Activated CD4-positive, alpha-beta memory T cell treated with anti-CD3 and anti-CD28 coated beads for 36 hours (primary cell): ENCODE results near the gene GLI1. TPM values are rescaled to one million over a fixed set of nuclear protein-coding genes. Genes with fewer than 3 reads are reported as not detected.

Experiments used
- CTCF ChIA-PET: fragments of 350-600 bp; sonication (Branson Sonifier 250); formaldehyde crosslinking; loops from one replicate; lab custom pipeline; 2021; ENCODE audit warnings: antibody characterized with exemption, inconsistent platforms; lab: Charles Lee
- POLR2A ChIA-PET: fragments of 350-600 bp; sonication (Branson Sonifier 250); formaldehyde crosslinking; loops from one replicate; lab custom pipeline; 2021; ENCODE audit warnings: antibody characterized with exemption; lab: Charles Lee
- DNase-seq: peaks from one replicate; pipeline ENCODE4 v3.0.0-alpha.2; 2020
- H3K27ac Mint-ChIP-seq: one replicate; pipeline ENCODE4 v1.8.0; 2021; ENCODE audit warnings: mixed read lengths
- H3K27me3 Mint-ChIP-seq: one replicate; pipeline ENCODE4 v1.8.0; 2021; ENCODE audit warnings: mixed read lengths
- H3K36me3 Mint-ChIP-seq: one replicate; pipeline ENCODE4 v1.8.0; 2021; ENCODE audit warnings: mixed read lengths
- H3K4me1 Mint-ChIP-seq: one replicate; pipeline ENCODE4 v1.8.0; 2021; ENCODE audit warnings: low read depth, mixed read lengths
- H3K4me3 Mint-ChIP-seq: one replicate; pipeline ENCODE4 v1.8.0; 2021; ENCODE audit warnings: mild to moderate bottlenecking, mixed read lengths
- H3K9me3 Mint-ChIP-seq: one replicate; pipeline ENCODE4 v1.8.0; 2021; ENCODE audit warnings: mixed read lengths
- intact Hi-C: fragments of 100-400 bp; cut with micrococcal nuclease; formaldehyde crosslinking; loops from one replicate; pipeline ENCODE4 v1.15.1; 2023
- total RNA-seq, 2 experiments: library from RNA; stranded (reverse); gene quantifications; one replicate each; pipeline ENCODE4 v1.2.3, GENCODE V29; 2021

GLI1 gene
- total RNA-seq, 2 experiments from 2014 or later, result 0.07 TPM; not detected in 1

GRCh38 chr12:57476162-57476992, 16.8 kb downstream of the GLI1 start:
- peaks cover 60% of the 10 kb centered on the region for H3K4me1 Mint-ChIP-seq
- POLR2A ChIA-PET, result interaction anchor here (0.8 to 1.7 kb wide), 6 partner anchors 10 to 47 kb away, joined by 3 to 10 read pairs (median 4); partner anchors contain the start of gene GLI1
- H3K4me3 Mint-ChIP-seq, result peak overlapping the region; percentile 87
- peak; percentile 94 for DNase-seq
- intact Hi-C loops, result loop anchor here (1.0 to 10.0 kb wide), 3 partner anchors 14 to 792 kb away; partner anchors contain the start of genes OS9 and PTGES3
- CTCF ChIA-PET, result interaction anchor here (0.6 to 2.2 kb wide), 15 partner anchors 8 to 410 kb away, joined by 3 to 28 read pairs (median 3); partner anchors contain the start of genes DDIT3, GLI1 and MARS1
- H3K36me3 Mint-ChIP-seq, result peaks cover 54% of the 10 kb centered on the region
- peak overlapping the region; percentile 99 for H3K27ac Mint-ChIP-seq
- no peaks in the 10 kb centered on the region for H3K9me3 Mint-ChIP-seq
- H3K27me3 Mint-ChIP-seq, result no peaks in the 10 kb centered on the region

DNA sequence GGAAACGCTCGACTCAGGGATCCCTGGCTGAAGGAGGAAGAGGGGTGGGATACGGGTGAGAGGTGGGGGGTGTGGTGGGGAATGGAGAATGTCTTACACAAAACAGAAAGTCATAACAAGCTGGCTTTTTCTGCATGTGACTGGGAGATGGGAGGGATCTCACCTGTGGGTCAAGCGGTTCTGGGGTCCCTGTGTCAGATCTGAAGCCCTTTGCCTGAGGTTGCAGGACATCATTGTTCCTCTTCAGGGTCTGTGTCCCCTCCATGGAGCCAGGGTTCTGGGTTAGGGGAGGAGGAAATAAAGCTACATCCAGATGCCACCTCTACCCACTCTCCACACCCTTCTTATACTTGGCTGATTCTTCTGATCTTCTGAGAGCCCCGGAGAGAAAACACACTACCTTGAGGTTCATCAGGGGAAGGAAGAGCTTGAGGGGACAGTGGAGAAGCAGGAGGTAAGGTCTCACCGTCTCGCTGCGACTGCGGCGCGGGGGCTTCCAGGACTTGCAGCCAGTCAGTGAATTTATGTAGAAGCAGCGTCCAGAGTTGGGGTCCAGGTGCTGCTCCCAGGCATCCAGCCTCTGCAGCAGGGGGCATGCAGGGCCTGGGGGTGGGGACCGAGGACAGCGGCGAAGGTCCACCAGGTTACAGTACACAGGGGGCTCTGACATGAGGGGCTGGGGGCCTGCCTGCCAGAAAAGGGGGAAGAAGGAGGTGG, 17.6 kb downstream of the GLI1 start:
- Mint-ChIP-seq H3K4me1 (peaks cover 61% of the 10 kb centered on the region), H3K9me3 (no peaks in the 10 kb centered on the region), H3K27me3 (no peaks in the 10 kb centered on the region), H3K27ac (peak overlapping the region; percentile 99), H3K4me3 (peak overlapping the region; percentile 87), H3K36me3 (peaks cover 49% of the 10 kb centered on the region)
- intact Hi-C loops, result loop anchor here (1.0 to 10.0 kb wide), 3 partner anchors 15 to 792 kb away; partner anchors contain the start of genes OS9 and PTGES3
- ChIA-PET CTCF (interaction anchor here (0.6 to 2.2 kb wide), 16 partner anchors 9 to 411 kb away, joined by 3 to 28 read pairs (median 4); partner anchors contain the start of genes DDIT3, GLI1, MARS1 and SHMT2), POLR2A (interaction anchor here (0.8 to 1.7 kb wide), 8 partner anchors 9 to 47 kb away, joined by 3 to 10 read pairs (median 4); partner anchors contain the start of genes DDIT3 and GLI1)
- DNase-seq, result no peak

GRCh38 chr12:57477710-57478681, 18.4 kb downstream of the GLI1 start:
- peak; percentile 73 for DNase-seq
- Mint-ChIP-seq H3K36me3 (peaks cover 49% of the 10 kb centered on the region), H3K4me3 (peak overlapping the region; percentile 87), H3K27me3 (no peaks in the 10 kb centered on the region), H3K9me3 (no peaks in the 10 kb centered on the region), H3K4me1 (peaks cover 60% of the 10 kb centered on the region), H3K27ac (peak overlapping the region; percentile 99)
- CTCF ChIA-PET, result interaction anchor here (0.7 to 2.2 kb wide), 11 partner anchors 8 to 248 kb away, joined by 3 to 28 read pairs (median 6); partner anchors contain the start of genes GLI1, MARS1 and SHMT2
- POLR2A ChIA-PET, result interaction anchor here (0.7 to 2.6 kb wide), 7 partner anchors 8 to 48 kb away, joined by 3 to 14 read pairs (median 4); partner anchors contain the start of genes DDIT3, GLI1 and MARS1
- intact Hi-C loops, result loop anchor here (2.0 to 10.0 kb wide), 5 partner anchors 15 to 793 kb away; partner anchors contain the start of genes DCTN2, OS9, PTGES3 and TSPAN31

- DNase-seq, result peak; percentile 24
- Mint-ChIP-seq H3K27ac (peak overlapping the region; percentile 99), H3K36me3 (peaks cover 45% of the 10 kb centered on the region), H3K9me3 (no peaks in the 10 kb centered on the region), H3K4me1 (peaks cover 59% of the 10 kb centered on the region), H3K4me3 (peak overlapping the region; percentile 87), H3K27me3 (no peaks in the 10 kb centered on the region)
- CTCF ChIA-PET, result interaction anchor here (0.9 to 1.5 kb wide), 3 partner anchors 16 to 20 kb away, joined by 4 to 6 read pairs (median 5); no protein-coding TSS in a partner anchor
- POLR2A ChIA-PET, result interaction anchor here (0.7 to 2.6 kb wide), 5 partner anchors 10 to 367 kb away, joined by 3 to 14 read pairs (median 3); partner anchors contain the start of gene MARS1
- intact Hi-C loops, result loop anchor here (1.0 to 10.0 kb wide), 7 partner anchors 8 to 794 kb away; partner anchors contain the start of genes DCTN2, DDIT3, OS9 and PTGES3
Observed at GRCh38 chr12:57479043-57479375, 19.4 kb downstream of the GLI1 start.

GRCh38 chr12:57479376-57480115, 20.0 kb downstream of the GLI1 start, which contains the start of gene ARHGAP9:
ARHGAP9 (minus strand) TSS chr12:57479866; CDS start chr12:57479406, 460 bp downstream.
- H3K4me3 Mint-ChIP-seq, result peak within 1 kb of the TSS; percentile 87
- H3K4me1 Mint-ChIP-seq, result peaks cover 53% of the 10 kb centered on the region
- peak; percentile 76 for DNase-seq
- H3K27ac Mint-ChIP-seq, result peak within 1 kb of the TSS; percentile 99
- ChIA-PET CTCF (interaction anchor here (1.1 to 1.9 kb wide), 4 partner anchors 11 to 236 kb away, joined by 4 to 12 read pairs (median 5); partner anchors contain the start of gene GLI1), POLR2A (interaction anchor here (0.6 to 2.6 kb wide), 10 partner anchors 9 to 368 kb away, joined by 3 to 14 read pairs (median 3); partner anchors contain the start of genes MARS1 and SHMT2)
- H3K9me3 Mint-ChIP-seq, result no peaks in the 10 kb centered on the region
- no peaks in the 10 kb centered on the region for H3K27me3 Mint-ChIP-seq
- peaks cover 40% of the 10 kb centered on the region for H3K36me3 Mint-ChIP-seq
- intact Hi-C loops, result loop anchor here (1.0 to 10.0 kb wide), 7 partner anchors 8 to 795 kb away; partner anchors contain the start of genes DCTN2, DDIT3, OS9 and PTGES3

DNA sequence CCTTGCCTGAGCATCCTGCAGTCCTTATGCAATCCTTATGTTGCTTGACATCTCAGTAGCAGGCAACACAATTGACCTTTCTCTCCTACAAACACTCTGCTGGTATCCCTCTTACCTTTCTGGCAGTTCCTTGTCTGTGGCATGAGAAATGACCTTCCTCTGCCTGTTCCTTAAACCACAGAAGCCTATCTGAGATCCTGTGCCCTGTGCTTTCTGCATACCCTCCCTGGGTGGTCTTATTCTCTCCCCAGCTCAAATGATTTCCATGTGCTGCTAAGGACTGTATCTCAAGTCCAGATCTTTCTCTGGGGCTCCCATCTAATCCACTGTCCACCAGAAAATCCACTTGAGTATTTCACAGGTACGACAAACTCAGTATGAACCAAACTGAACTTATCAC, 22.1 kb downstream of the GLI1 start:
- Mint-ChIP-seq H3K36me3 (peaks cover 25% of the 10 kb centered on the region), H3K4me1 (peaks cover 44% of the 10 kb centered on the region), H3K4me3 (no peak overlapping the region), H3K27ac (peak overlapping the region; percentile 99), H3K27me3 (no peaks in the 10 kb centered on the region), H3K9me3 (no peaks in the 10 kb centered on the region)
- DNase-seq, result no peak
- POLR2A ChIA-PET, result interaction anchor here (0.6 kb wide), 1 partner anchor 39 kb away, joined by 3 read pairs; no protein-coding TSS in a partner anchor
- CTCF ChIA-PET, result no interaction called here
- intact Hi-C loops, result no loop called here

- DNase-seq, result no peak
- peaks cover 48% of the 10 kb centered on the region for H3K4me1 Mint-ChIP-seq
- ChIA-PET CTCF (no interaction called here), POLR2A (no interaction called here)
- no peaks in the 10 kb centered on the region for H3K9me3 Mint-ChIP-seq
- no peak overlapping the region for H3K4me3 Mint-ChIP-seq
- no peaks in the 10 kb centered on the region for H3K27me3 Mint-ChIP-seq
- H3K36me3 Mint-ChIP-seq, result peaks cover 19% of the 10 kb centered on the region
- H3K27ac Mint-ChIP-seq, result peak overlapping the region; percentile 16
- intact Hi-C loops, result no loop called here
Observed at GRCh38 chr12:57483466-57483865, 23.9 kb downstream of the GLI1 start.

DNA sequence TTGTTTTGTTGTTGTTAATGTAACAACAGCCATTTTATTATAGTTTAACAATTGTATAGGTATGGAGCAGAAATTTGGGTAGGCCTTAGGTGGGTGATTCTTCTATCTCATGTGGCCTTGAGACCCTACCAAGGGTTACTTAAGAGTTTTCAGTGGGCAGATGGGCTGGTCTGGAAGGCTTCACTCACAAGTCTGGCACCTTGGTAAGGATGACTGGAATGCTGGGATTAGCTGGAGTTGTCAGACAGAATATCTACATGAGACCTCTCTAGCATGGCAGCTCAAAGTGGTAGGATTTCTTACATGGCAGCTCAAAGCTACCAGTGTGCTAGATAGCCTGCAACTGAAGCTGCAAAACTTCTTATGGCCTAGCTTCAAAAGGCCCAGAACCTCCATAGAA, 26.1 kb downstream of the GLI1 start:
- ChIA-PET POLR2A (interaction anchor here (1.6 to 2.2 kb wide), 2 partner anchors 9 to 34 kb away, joined by 6 to 10 read pairs; partner anchors contain the start of gene DDIT3), CTCF (interaction anchor here (3.7 kb wide), 1 partner anchor 9 kb away, joined by 14 read pairs; no protein-coding TSS in a partner anchor)

DNA sequence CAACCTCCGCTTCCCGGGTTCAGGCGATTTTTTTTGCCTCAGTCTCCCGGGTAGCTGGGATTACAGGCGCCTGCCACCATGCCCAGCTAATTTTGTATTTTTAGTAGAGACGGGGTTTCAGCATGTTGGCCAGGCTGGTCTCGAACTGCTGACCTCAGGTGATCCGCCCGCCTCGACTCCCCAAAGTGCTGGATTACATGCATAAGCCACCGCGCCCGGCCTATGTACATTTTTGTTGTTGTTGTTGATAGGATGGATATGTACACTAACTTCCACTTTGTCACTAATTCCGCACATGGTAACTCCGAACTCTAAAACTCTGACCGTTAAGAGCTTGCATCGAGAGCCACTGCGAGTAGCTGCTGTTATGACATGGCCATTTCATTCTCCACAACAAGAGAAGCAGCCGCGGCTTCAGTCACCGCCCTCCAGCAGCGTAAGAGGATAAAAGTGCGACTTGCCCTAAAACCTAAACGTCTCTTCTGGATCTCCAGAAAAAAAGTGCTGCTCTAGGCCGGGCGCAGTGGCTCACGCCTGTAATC, 27.5 kb downstream of the GLI1 start:
- peak; percentile 16 for DNase-seq
- Mint-ChIP-seq H3K4me3 (peak overlapping the region; percentile 97), H3K4me1 (peaks cover 37% of the 10 kb centered on the region), H3K9me3 (no peaks in the 10 kb centered on the region), H3K36me3 (peaks cover 40% of the 10 kb centered on the region), H3K27me3 (no peaks in the 10 kb centered on the region), H3K27ac (peak overlapping the region; percentile 94)
- POLR2A ChIA-PET, result interaction anchor here (0.6 to 2.2 kb wide), 3 partner anchors 31 to 39 kb away, joined by 3 to 10 read pairs (median 3); partner anchors contain the start of gene DDIT3
- CTCF ChIA-PET, result interaction anchor here (0.7 to 3.7 kb wide), 4 partner anchors 10 to 1122 kb away, joined by 3 to 14 read pairs (median 6); partner anchors contain the start of gene GLI1
- intact Hi-C loops, result loop anchor here (1.0 to 2.0 kb wide), 3 partner anchors 8 to 60 kb away; partner anchors contain the start of genes ARHGAP9, DCTN2 and DDIT3

More for the DNA sequence above, 26.1 kb downstream of the GLI1 start:
- Mint-ChIP-seq H3K36me3 (peaks cover 33% of the 10 kb centered on the region), H3K4me3 (no peak overlapping the region), H3K4me1 (peaks cover 42% of the 10 kb centered on the region), H3K27me3 (no peaks in the 10 kb centered on the region), H3K27ac (no peak overlapping the region), H3K9me3 (no peaks in the 10 kb centered on the region)
- intact Hi-C loops, result loop anchor here (2.0 kb wide), 1 partner anchor 61 kb away; the partner anchor contains the start of gene DCTN2
- no peak for DNase-seq
